Lower lobe of right lung (tissue), 2 donors: Measurements from ENCODE around the gene LY6G5C. TPM values are rescaled to one million over a fixed set of nuclear protein-coding genes. Genes with fewer than 3 reads are reported as not detected.
A peak's percentile ranks its signal among the peaks of the same experiment; 100 is the strongest.

Experiments used
- ATAC-seq, 2 donors: fragments of 200-7000 bp; cut with Tn5 transposase; one replicate each; pipeline ENCODE4 v1.9.1; 2020 to 2022; ENCODE audit warnings: mild to moderate bottlenecking in 2 of 2, moderate library complexity in 2 of 2
- DNase-seq: peaks from one replicate; pipeline ENCODE4 v3.0.0-alpha.2; 2020
- H3K27ac ChIP-seq: fragments of 200-600 bp; one replicate; pipeline ENCODE4 v1.8.0; 2022
- H3K27me3 ChIP-seq: fragments of 200-600 bp; one replicate; pipeline ENCODE4 v1.8.0; 2022; ENCODE audit warnings: low read depth
- H3K36me3 ChIP-seq: fragments of 200-600 bp; one replicate; pipeline ENCODE4 v1.8.0; 2022; ENCODE audit warnings: mild to moderate bottlenecking
- H3K4me1 ChIP-seq: fragments of 200-600 bp; one replicate; pipeline ENCODE4 v1.8.0; 2022
- H3K4me3 ChIP-seq: fragments of 200-600 bp; one replicate; pipeline ENCODE4 v1.8.0; 2022; ENCODE audit warnings: mild to moderate bottlenecking
- H3K9me3 ChIP-seq: fragments of 200-600 bp; one replicate; pipeline ENCODE4 v1.8.0; 2022
- intact Hi-C: fragments of 100-400 bp; cut with DNase I; formaldehyde crosslinking; loops from one replicate; pipeline ENCODE4 v1.11.0; 2022
- total RNA-seq: library from RNA; stranded (reverse); fragmentation: NEBNext Ultra II Directional; extraction: Animal tissue kit (Norgen Biotek cat#: 25700); gene quantifications from one replicate; pipeline ENCODE4 v1.2.1, GENCODE V29; 2021
- TF ChIP-seq, protein P1 (sequence below): fragments of 200-600 bp; IDR thresholded peaks from one replicate; pipeline ENCODE4 v1.8.0; 2022; ENCODE audit warnings: antibody characterized with exemption, mild to moderate bottlenecking
- donor health status: DM: no; HTN: yes; CAD: no; lungs with severe emphysema.

The LY6G5C gene
- total RNA-seq, 1 donor from 2014 or later, result 2.9 TPM

DNA sequence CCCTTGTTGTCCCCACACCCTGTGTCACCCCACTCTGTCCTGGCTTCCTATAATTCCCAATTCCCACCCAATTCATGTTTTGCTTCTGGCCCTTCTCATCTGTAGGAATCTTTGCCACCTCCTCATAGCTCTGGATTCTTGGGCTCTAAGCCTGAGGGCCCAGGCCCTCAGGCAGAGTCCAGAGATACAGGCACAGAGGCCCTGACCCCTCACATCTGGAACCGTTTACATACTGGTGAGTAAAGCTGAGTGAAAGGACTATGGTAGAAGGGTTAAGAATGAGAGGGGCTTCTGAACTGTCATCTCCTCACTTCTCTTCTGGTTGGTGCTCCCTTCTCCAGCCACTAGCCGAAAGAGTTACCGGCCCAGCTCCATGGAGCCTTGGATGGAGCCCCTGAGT, 46.7 kb downstream of the LY6G5C start:
- intact Hi-C loops, result no loop called here
- no peaks in the 10 kb centered on the region for H3K9me3 ChIP-seq
- H3K4me1 ChIP-seq, result no peaks in the 10 kb centered on the region
- peaks cover 100% of the 10 kb centered on the region for H3K36me3 ChIP-seq
- no peak for ATAC-seq
- no peaks in the 10 kb centered on the region for H3K27me3 ChIP-seq
- TF ChIP-seq, protein P1, sequence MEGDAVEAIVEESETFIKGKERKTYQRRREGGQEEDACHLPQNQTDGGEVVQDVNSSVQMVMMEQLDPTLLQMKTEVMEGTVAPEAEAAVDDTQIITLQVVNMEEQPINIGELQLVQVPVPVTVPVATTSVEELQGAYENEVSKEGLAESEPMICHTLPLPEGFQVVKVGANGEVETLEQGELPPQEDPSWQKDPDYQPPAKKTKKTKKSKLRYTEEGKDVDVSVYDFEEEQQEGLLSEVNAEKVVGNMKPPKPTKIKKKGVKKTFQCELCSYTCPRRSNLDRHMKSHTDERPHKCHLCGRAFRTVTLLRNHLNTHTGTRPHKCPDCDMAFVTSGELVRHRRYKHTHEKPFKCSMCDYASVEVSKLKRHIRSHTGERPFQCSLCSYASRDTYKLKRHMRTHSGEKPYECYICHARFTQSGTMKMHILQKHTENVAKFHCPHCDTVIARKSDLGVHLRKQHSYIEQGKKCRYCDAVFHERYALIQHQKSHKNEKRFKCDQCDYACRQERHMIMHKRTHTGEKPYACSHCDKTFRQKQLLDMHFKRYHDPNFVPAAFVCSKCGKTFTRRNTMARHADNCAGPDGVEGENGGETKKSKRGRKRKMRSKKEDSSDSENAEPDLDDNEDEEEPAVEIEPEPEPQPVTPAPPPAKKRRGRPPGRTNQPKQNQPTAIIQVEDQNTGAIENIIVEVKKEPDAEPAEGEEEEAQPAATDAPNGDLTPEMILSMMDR, result no peak
- H3K27ac ChIP-seq, result no peak overlapping the region
- H3K4me3 ChIP-seq, result no peak overlapping the region
- no peak for DNase-seq

DNA sequence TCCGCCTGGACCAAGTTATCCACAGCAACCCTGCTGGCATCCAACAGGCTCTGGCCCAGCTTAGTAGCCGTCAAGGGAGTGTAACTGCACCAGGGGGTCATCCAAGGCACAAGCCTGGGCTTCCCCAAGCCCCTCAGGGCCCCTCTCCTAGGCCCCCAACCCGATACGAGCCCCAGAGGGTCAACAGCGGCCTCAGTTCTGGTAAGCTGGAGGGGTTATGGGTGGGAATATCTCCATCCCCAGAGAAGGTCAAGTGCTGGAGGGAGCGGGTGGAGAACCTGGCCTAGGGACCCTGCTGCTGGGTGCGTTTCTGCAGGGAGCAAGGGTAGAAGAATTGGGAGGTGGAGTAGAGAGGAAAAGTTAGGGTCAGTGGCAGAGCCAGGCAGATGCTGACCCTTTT, 47.4 kb downstream of the LY6G5C start:
- H3K4me1 ChIP-seq, result no peaks in the 10 kb centered on the region
- intact Hi-C loops, result no loop called here
- ATAC-seq, result no peak

DNA sequence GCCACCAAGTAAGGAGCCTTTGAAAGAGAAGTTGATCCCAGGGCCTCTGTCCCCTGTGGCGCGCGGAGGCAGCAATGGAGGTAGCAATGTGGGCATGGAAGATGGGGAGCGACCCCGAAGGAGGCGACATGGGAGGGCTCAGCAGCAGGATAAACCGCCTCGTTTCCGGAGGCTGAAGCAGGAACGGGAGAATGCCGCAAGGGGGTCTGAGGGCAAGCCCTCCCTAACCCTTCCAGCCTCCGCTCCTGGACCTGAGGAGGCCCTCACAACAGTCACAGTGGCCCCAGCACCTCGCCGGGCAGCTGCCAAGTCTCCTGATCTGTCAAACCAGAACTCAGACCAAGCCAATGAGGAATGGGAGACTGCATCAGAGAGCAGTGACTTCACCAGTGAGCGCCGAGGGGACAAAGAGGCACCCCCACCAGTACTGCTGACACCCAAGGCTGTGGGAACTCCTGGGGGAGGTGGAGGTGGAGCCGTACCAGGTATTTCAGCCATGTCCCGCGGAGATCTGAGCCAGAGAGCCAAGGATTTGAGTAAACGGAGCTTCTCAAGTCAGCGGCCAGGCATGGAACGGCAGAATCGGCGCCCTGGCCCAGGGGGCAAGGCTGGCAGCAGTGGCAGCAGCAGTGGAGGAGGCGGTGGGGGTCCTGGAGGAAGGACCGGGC, 48.5 kb downstream of the LY6G5C start:
- no peak overlapping the region for H3K27ac ChIP-seq
- DNase-seq, result no peak
- peaks cover 100% of the 10 kb centered on the region for H3K36me3 ChIP-seq
- no peaks in the 10 kb centered on the region for H3K9me3 ChIP-seq
- no peaks in the 10 kb centered on the region for H3K4me1 ChIP-seq
- no peaks in the 10 kb centered on the region for H3K27me3 ChIP-seq
- no peak for ATAC-seq
- TF ChIP-seq, protein P1, result no peak
- no peak overlapping the region for H3K4me3 ChIP-seq
- intact Hi-C loops, result no loop called here

More for the DNA sequence above, 47.4 kb downstream of the LY6G5C start:
- TF ChIP-seq, protein P1, result no peak
- H3K27me3 ChIP-seq, result no peaks in the 10 kb centered on the region
- DNase-seq, result no peak
- H3K36me3 ChIP-seq, result peaks cover 100% of the 10 kb centered on the region
- no peak overlapping the region for H3K27ac ChIP-seq
- H3K9me3 ChIP-seq, result no peaks in the 10 kb centered on the region
- H3K4me3 ChIP-seq, result no peak overlapping the region

DNA sequence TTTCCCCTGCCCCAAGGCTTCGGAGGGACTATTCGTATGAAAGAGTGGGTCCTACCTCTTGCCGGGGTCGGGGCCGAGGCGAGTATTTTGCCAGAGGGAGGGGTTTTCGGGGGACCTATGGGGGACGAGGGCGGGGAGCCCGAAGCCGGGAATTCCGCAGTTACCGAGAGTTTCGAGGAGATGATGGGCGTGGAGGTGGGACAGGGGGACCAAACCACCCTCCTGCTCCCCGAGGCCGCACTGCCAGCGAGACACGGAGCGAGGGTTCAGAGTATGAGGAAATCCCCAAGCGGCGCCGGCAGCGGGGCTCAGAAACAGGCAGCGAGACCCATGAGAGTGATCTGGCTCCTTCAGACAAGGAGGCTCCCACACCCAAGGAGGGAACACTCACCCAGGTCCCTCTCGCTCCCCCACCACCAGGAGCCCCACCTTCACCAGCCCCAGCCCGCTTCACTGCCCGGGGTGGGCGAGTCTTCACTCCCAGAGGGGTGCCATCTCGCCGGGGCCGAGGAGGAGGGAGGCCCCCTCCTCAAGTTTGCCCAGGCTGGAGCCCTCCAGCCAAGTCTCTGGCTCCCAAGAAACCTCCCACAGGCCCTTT, 49.1 kb downstream of the LY6G5C start:
- DNase-seq, result no peak
- TF ChIP-seq, protein P1, result no peak
- intact Hi-C loops, result no loop called here
- H3K27ac ChIP-seq, result no peak overlapping the region
- no peaks in the 10 kb centered on the region for H3K27me3 ChIP-seq
- no peaks in the 10 kb centered on the region for H3K4me1 ChIP-seq
- H3K9me3 ChIP-seq, result no peaks in the 10 kb centered on the region
- ATAC-seq, result peak in 1 of 2 donors; percentile 29
- no peak overlapping the region for H3K4me3 ChIP-seq
- peaks cover 100% of the 10 kb centered on the region for H3K36me3 ChIP-seq

DNA sequence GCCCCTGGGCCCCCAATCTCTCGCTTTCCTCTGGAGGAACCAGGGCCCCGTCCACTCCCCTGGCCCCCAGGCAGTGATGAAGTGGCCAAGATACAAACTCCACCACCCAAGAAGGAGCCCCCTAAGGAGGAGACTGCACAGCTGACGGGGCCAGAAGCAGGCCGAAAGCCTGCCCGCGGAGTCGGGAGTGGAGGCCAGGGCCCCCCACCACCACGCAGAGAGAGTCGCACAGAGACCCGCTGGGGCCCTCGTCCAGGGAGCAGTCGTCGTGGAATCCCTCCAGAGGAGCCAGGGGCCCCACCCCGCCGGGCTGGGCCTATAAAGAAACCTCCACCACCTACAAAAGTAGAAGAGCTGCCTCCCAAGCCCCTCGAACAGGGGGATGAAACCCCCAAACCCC, 49.7 kb downstream of the LY6G5C start:
- intact Hi-C loops, result no loop called here
- H3K27me3 ChIP-seq, result no peaks in the 10 kb centered on the region
- TF ChIP-seq, protein P1, result no peak
- DNase-seq (no peak), ATAC-seq (no peak)
- no peak overlapping the region for H3K4me3 ChIP-seq
- no peak overlapping the region for H3K27ac ChIP-seq
- no peaks in the 10 kb centered on the region for H3K4me1 ChIP-seq
- H3K9me3 ChIP-seq, result no peaks in the 10 kb centered on the region
- peaks cover 100% of the 10 kb centered on the region for H3K36me3 ChIP-seq
